NCI-H524 (cell line): Measurements from ENCODE around the gene CCT6A.
"Not testable (repeated sequence)": the region's sequence is repeated elsewhere in the genome, so short reads cannot be mapped to it uniquely, and the experiment has no call there.

Experiments
- DNase-seq, 2 experiments: peaks; one replicate each; lab custom pipeline; 2025; lab: John Stamatoyannopoulos, UW

The CCT6A gene

GRCh38 chr7:56053379-56053778 is 1.8 kb downstream of the CCT6A start:
- DNase-seq: no peak

GRCh38 chr7:56053993-56054392 is 2.4 kb downstream of the CCT6A start:
- DNase-seq: no peak

GRCh38 chr7:56062382-56062781 is 10.8 kb downstream of the CCT6A start:
- no peak for DNase-seq

GRCh38 chr7:56063500-56063881 is 11.9 kb downstream of the CCT6A start:
- DNase-seq: no peak

GRCh38 chr7:56063882-56064625 is 12.5 kb downstream of the CCT6A start, which contains the start of gene SUMF2:
SUMF2 (plus strand) TSS chr7:56064286; CDS start chr7:56064312, 26 bp downstream.
- peak; percentile 75 to 84 for DNase-seq

GRCh38 chr7:56066376-56066775 is 14.8 kb downstream of the CCT6A start:
- DNase-seq: not testable (repeated sequence)

GRCh38 chr7:56074371-56074791 is 22.8 kb downstream of the CCT6A start:
- peak; percentile 12 to 55 for DNase-seq

GRCh38 chr7:56077681-56078080 is 26.1 kb downstream of the CCT6A start:
- DNase-seq: no peak

- DNase-seq: no peak
Measured at GRCh38 chr7:56078196-56078595, 26.6 kb downstream of the CCT6A start.

GRCh38 chr7:56079450-56080185 is 28.1 kb downstream of the CCT6A start:
- DNase-seq: no peak

GRCh38 chr7:56080726-56081435 is 29.3 kb downstream of the CCT6A start:
- DNase-seq: not testable (repeated sequence)

- no peak for DNase-seq
Measured at GRCh38 chr7:56081626-56082340, 30.2 kb downstream of the CCT6A start.

GRCh38 chr7:56083150-56083785 is 31.7 kb downstream of the CCT6A start:
- DNase-seq: peak in 1 of 2 experiments; percentile 5

GRCh38 chr7:56086761-56087160 is 35.2 kb downstream of the CCT6A start:
- no peak for DNase-seq

- DNase-seq: no peak
Measured at GRCh38 chr7:56087445-56087844, 35.9 kb downstream of the CCT6A start.

GRCh38 chr7:56091591-56091990 is 40.0 kb downstream of the CCT6A start:
- DNase-seq: no peak

- DNase-seq: not testable (repeated sequence)
Measured at GRCh38 chr7:56092388-56092787, 40.8 kb downstream of the CCT6A start.

GRCh38 chr7:56092789-56093531 is 41.4 kb downstream of the CCT6A start, which contains the start of gene PHKG1:
PHKG1 (minus strand) TSS chr7:56092952; CDS start chr7:56088941, 4,011 bp downstream.
- DNase-seq: no peak

- DNase-seq: no peak
Measured at GRCh38 chr7:56097700-56098099, 46.1 kb downstream of the CCT6A start.

- DNase-seq: not testable (repeated sequence)
Measured at GRCh38 chr7:56098187-56099008, 46.8 kb downstream of the CCT6A start.
